GM12891 (cell line): ENCODE results near the gene PIK3AP1.

Experiments used
- PAX5 ChIP-seq: IDR thresholded peaks from 2 replicates; pipeline ENCODE4 v1.6.1; 2011; ENCODE audit warnings: low read length, moderate library complexity, mild to moderate bottlenecking; ENCODE audit not compliant: insufficient read depth, severe bottlenecking
- POLR2A ChIP-seq: IDR thresholded peaks from 2 replicates; pipeline ENCODE4 v1.6.1; 2011; ENCODE audit warnings: low read depth, low read length, control low read depth
- POLR2AphosphoS5 ChIP-seq: IDR thresholded peaks from 2 replicates; pipeline ENCODE4 v1.6.1; 2011; ENCODE audit warnings: low read depth, low read length, control low read depth
- SPI1 ChIP-seq: IDR thresholded peaks from 2 replicates; pipeline ENCODE4 v1.6.1; 2011; ENCODE audit warnings: low read depth, low read length, control low read depth
- TAF1 ChIP-seq: IDR thresholded peaks from 2 replicates; pipeline ENCODE4 v1.6.1; 2011; ENCODE audit warnings: low read depth, low read length, control low read depth

- TF ChIP-seq POLR2A (no peak), POLR2AphosphoS5 (no peak), TAF1 (no peak), SPI1 (no peak), PAX5 (no peak)
Measured at GRCh38 chr10:96584035-96584434, 136.3 kb downstream of the PIK3AP1 start.
